ENCODE measurements around the gene ARPC2. TPM values are rescaled to one million over a fixed set of nuclear protein-coding genes. Genes with fewer than 3 reads are reported as not detected.

ARPC2 gene
- total RNA-seq, 1 donor from 2014 or later = 737 TPM

- CTCF ChIA-PET = interaction anchor here (2.3 to 11.6 kb wide), 3 partner anchors 12 to 111 kb away, joined by 6 to 138 read pairs (median 12); partner anchors contain the start of genes AAMP, CATIP and PNKD
- intact Hi-C loops (cut with micrococcal nuclease) = loop anchor here (1.0 to 2.0 kb wide), 3 partner anchors 28 to 283 kb away; partner anchors contain the start of genes CNOT9 and USP37
- TF ChIP-seq CTCF (IDR thresholded peaks at IDR 0.05) = no peak
Observed at GRCh38 chr2:218285604-218286003, 68.6 kb downstream of the ARPC2 start.

GRCh38 chr2:218286570-218287459 lies 69.8 kb downstream of the ARPC2 start:
- no peak for TF ChIP-seq CTCF (IDR thresholded peaks at IDR 0.05)
- no peaks in the 10 kb centered on the region for H3K27me3 Mint-ChIP-seq
- H3K27ac Mint-ChIP-seq = peak overlapping the region; percentile 94
- H3K9me3 Mint-ChIP-seq = no peaks in the 10 kb centered on the region
- H3K4me3 Mint-ChIP-seq = peak overlapping the region; percentile 77
- H3K36me3 Mint-ChIP-seq (ENCODE audit: low read depth) = peaks cover 18% of the 10 kb centered on the region
- ChIA-PET CTCF (interaction anchor here (0.8 to 11.6 kb wide), 4 partner anchors 14 to 110 kb away, joined by 3 to 138 read pairs (median 8); partner anchors contain the start of genes AAMP and PNKD), POLR2A (interaction anchor here (0.5 to 4.7 kb wide), 15 partner anchors 13 to 1085 kb away, joined by 3 to 56 read pairs (median 4); partner anchors contain the start of genes AAMP, ARPC2, BCS1L and CTDSP1)
- intact Hi-C loops (cut with micrococcal nuclease) = loop anchor here (1.0 to 2.0 kb wide), 4 partner anchors 15 to 282 kb away; partner anchors contain the start of genes CNOT9 and USP37
- ATAC-seq (ENCODE audit: low read depth) (peak; percentile 73), DNase-seq (peak; percentile 63)
- H3K4me1 Mint-ChIP-seq = peaks cover 91% of the 10 kb centered on the region

More at GRCh38 chr2:218285604-218286003, 68.6 kb downstream of the ARPC2 start:
- Mint-ChIP-seq H3K27ac (peak overlapping the region; percentile 94), H3K9me3 (no peaks in the 10 kb centered on the region), H3K4me1 (peaks cover 79% of the 10 kb centered on the region), H3K36me3 (ENCODE audit: low read depth) (peaks cover 26% of the 10 kb centered on the region), H3K27me3 (no peaks in the 10 kb centered on the region), H3K4me3 (peak overlapping the region; percentile 77)
- ATAC-seq (ENCODE audit: low read depth) = no peak
- no peak for DNase-seq
- POLR2A ChIA-PET = interaction anchor here (0.6 to 4.7 kb wide), 8 partner anchors 12 to 610 kb away, joined by 3 to 56 read pairs (median 12); partner anchors contain the start of genes AAMP, ARPC2, CTDSP1 and PNKD

- ATAC-seq (ENCODE audit: low read depth) = no peak
- no peaks in the 10 kb centered on the region for H3K27me3 Mint-ChIP-seq
- H3K27ac Mint-ChIP-seq = peak overlapping the region; percentile 92
- CTCF ChIA-PET = interaction anchor here (1.1 to 11.6 kb wide), 6 partner anchors 10 to 107 kb away, joined by 5 to 138 read pairs (median 5); partner anchors contain the start of genes AAMP, CATIP and PNKD
- H3K9me3 Mint-ChIP-seq = no peaks in the 10 kb centered on the region
- POLR2A ChIA-PET = interaction anchor here (1.5 to 7.2 kb wide), 6 partner anchors 17 to 115 kb away, joined by 4 to 97 read pairs (median 6); partner anchors contain the start of genes AAMP, ARPC2, CTDSP1 and PNKD
- peaks cover 92% of the 10 kb centered on the region for H3K4me1 Mint-ChIP-seq
- peaks cover 4% of the 10 kb centered on the region for H3K36me3 Mint-ChIP-seq (ENCODE audit: low read depth)
- no peak for DNase-seq
- intact Hi-C loops (cut with micrococcal nuclease) = loop anchor here (5.0 kb wide), 3 partner anchors 358 to 608 kb away; partner anchors contain the start of gene TTLL4
- no peak for TF ChIP-seq CTCF (IDR thresholded peaks at IDR 0.05)
- peak overlapping the region; percentile 83 for H3K4me3 Mint-ChIP-seq
Observed at GRCh38 chr2:218289639-218290315, 72.8 kb downstream of the ARPC2 start.

- ChIA-PET CTCF (interaction anchor here (1.1 to 11.6 kb wide), 9 partner anchors 9 to 111 kb away, joined by 3 to 138 read pairs (median 5); partner anchors contain the start of genes AAMP, CATIP and PNKD), POLR2A (interaction anchor here (0.6 to 7.2 kb wide), 18 partner anchors 18 to 1097 kb away, joined by 3 to 97 read pairs (median 4); partner anchors contain the start of genes AAMP, ARPC2, CTDSP1 and DNPEP)
- ATAC-seq (ENCODE audit: low read depth) (peak; percentile 59), DNase-seq (peak; percentile 66)
- Mint-ChIP-seq H3K27ac (peak overlapping the region; percentile 92), H3K36me3 (ENCODE audit: low read depth) (no peaks in the 10 kb centered on the region), H3K9me3 (no peaks in the 10 kb centered on the region), H3K4me3 (peak overlapping the region; percentile 83), H3K27me3 (no peaks in the 10 kb centered on the region), H3K4me1 (peaks cover 91% of the 10 kb centered on the region)
- intact Hi-C loops (cut with micrococcal nuclease) = loop anchor here (1.0 to 5.0 kb wide), 7 partner anchors 18 to 607 kb away; partner anchors contain the start of genes ARPC2 and TTLL4
- no peak for TF ChIP-seq CTCF (IDR thresholded peaks at IDR 0.05)
Observed at GRCh38 chr2:218290316-218291261, 73.6 kb downstream of the ARPC2 start.
